ENCODE data around the gene AIFM2.
"Not testable (repeated sequence)": the region's sequence is repeated elsewhere in the genome, so short reads cannot be mapped to it uniquely, and the experiment has no call there.

AIFM2 gene

DNA sequence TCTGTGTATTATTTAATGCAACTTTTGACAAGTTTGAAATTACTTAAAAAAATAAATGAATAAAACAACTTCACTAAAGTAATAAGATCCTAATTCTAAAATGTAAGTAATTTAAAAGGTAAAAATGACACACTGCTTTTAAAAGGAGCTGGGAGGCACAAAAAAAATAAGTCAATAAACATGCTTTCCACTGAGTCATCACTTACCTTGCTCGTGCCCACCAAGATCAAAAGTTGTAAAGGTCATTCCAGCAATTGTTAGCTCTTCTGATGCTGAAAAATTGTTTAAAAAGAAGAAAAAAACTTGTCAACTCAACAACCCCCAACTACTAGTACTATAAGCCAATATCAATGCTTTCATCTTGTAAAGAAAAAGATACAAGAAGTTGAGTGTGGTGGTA, 28.2 kb upstream of the AIFM2 start:
- H3K4me1 Mint-ChIP-seq: peaks cover 38% of the 10 kb centered on the region
- H3K27ac Mint-ChIP-seq: no peak overlapping the region
- no peak overlapping the region for H3K4me3 Mint-ChIP-seq
- no peaks in the 10 kb centered on the region for H3K27me3 Mint-ChIP-seq
- no peaks in the 10 kb centered on the region for H3K9me3 Mint-ChIP-seq
- no peak for ATAC-seq
- H3K36me3 Mint-ChIP-seq: peaks cover 40% of the 10 kb centered on the region

DNA sequence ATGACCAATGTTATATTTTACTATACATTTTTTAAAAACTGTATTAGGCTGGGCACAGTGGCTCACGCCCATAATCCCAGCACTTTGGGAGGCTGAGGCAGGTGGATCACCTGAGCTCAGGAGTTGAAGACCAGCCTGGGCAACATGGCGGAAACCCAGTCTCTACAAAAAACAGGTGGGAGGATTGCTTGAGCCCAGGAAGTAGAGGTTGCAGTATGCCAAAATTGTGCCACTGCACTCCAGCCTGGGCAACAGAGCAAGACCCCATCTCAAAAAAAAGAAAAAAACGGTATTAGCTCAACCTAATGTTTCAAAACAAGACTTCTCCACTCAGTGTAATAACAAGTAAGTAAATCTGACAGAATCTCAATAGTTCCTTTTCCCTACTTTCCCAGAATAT, 26.7 kb upstream of the AIFM2 start:
- ATAC-seq, H3K9me3 Mint-ChIP-seq, H3K4me3 Mint-ChIP-seq, H3K27ac Mint-ChIP-seq, H3K27me3 Mint-ChIP-seq: not testable (repeated sequence)
- Mint-ChIP-seq H3K4me1 (peaks cover 31% of the 10 kb centered on the region), H3K36me3 (peaks cover 47% of the 10 kb centered on the region)

DNA sequence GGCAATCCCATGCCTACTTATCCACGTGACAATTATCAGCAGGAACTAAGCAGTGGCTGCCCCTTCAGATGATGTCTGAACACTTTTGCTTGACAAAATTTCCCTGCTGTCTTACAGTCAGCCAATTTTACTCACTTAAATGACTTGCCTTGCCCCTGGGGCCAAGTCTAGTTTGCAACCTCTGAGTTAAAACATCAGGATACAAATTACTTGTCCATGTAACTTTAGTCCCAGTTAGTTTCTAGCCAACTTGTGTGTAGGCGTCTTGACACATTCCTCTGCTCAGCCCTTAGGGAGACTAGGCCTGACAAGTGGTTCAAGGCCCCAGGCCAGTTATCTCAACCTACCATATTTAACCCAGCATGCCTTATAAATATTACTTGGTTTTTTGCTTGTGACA, 25.5 kb upstream of the AIFM2 start:
- Mint-ChIP-seq H3K27me3 (no peaks in the 10 kb centered on the region), H3K4me3 (no peak overlapping the region), H3K9me3 (no peaks in the 10 kb centered on the region), H3K27ac (no peak overlapping the region), H3K4me1 (peaks cover 18% of the 10 kb centered on the region), H3K36me3 (peaks cover 51% of the 10 kb centered on the region)
- no peak for ATAC-seq

DNA sequence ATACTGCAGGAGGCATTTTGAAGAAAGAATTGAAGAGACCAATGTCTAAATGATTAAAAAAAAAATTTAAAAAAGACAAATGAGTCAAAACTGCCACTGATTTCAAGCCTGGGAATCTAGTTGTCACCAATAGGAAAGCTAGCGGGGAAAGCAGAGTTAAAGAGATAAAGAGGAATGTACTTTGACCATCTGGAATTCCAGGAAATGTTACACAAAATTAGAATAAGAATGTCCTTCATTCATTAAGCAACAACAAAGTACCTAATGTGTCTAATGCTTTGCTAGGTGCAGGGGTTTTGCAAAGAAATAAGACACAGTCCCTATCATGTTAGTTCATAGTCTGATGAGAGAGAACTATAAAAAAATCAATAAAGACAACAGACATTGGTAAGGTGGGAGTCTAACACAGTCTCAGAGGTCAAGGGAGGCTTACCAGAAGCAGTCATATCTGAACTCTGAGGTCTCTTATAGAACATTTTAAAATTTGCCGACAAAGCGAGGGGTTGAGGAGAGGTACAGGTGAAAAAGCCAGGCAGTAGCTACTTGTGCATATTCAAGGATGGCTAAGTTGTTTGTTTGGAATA, 22.7 kb upstream of the AIFM2 start:
- ATAC-seq: no peak
- H3K36me3 Mint-ChIP-seq: peaks cover 68% of the 10 kb centered on the region
- no peaks in the 10 kb centered on the region for H3K9me3 Mint-ChIP-seq
- H3K27ac Mint-ChIP-seq: no peak overlapping the region
- H3K4me3 Mint-ChIP-seq: no peak overlapping the region
- no peaks in the 10 kb centered on the region for H3K27me3 Mint-ChIP-seq
- no peaks in the 10 kb centered on the region for H3K4me1 Mint-ChIP-seq

DNA sequence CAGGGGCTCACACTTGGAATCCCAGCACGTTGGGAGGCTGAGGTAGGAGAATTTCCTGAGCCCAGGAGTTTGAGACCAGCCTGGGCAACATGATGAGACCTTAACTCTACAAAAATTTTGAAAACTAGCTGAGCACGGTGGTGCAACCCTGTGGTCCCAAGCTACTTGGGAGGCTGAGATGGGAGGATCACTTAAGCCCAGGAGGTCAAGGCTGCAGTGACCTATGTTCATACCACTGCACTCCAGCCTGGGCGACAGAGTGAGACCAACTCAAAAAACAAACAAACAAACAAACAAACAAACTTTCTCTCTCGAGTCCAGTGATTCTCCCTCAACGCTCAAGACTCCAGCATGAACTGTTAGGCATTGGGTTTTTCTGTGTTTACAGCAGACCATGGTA, 15.9 kb upstream of the AIFM2 start:
- H3K4me1 Mint-ChIP-seq: peaks cover 23% of the 10 kb centered on the region
- no peak overlapping the region for H3K27ac Mint-ChIP-seq
- H3K9me3 Mint-ChIP-seq: no peaks in the 10 kb centered on the region
- ATAC-seq: no peak
- peaks cover 38% of the 10 kb centered on the region for H3K36me3 Mint-ChIP-seq
- H3K4me3 Mint-ChIP-seq: no peak overlapping the region
- H3K27me3 Mint-ChIP-seq: no peaks in the 10 kb centered on the region

DNA sequence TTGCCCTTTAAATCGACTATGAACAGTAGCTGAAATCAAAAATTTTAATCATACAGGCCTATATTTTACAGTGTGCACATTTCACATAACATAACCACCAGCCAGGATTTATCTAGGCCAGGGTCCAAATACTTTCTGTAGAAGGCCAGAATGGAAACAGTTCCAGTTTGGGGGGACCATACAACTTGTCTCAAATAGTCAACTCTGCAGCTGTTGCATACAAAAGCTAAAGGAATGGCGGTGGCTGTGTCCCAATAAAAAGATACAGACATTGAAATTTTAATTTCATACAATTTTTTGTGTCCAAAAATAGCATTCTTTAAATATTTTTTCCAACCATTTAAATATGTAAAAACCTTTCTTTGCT, 14.6 kb upstream of the AIFM2 start:
- H3K36me3 Mint-ChIP-seq: peaks cover 25% of the 10 kb centered on the region
- peaks cover 32% of the 10 kb centered on the region for H3K4me1 Mint-ChIP-seq
- peak overlapping the region; percentile 94 for H3K4me3 Mint-ChIP-seq
- ATAC-seq: no peak
- H3K27me3 Mint-ChIP-seq: no peaks in the 10 kb centered on the region
- H3K27ac Mint-ChIP-seq: peak overlapping the region; percentile 93
- H3K9me3 Mint-ChIP-seq: no peaks in the 10 kb centered on the region

DNA sequence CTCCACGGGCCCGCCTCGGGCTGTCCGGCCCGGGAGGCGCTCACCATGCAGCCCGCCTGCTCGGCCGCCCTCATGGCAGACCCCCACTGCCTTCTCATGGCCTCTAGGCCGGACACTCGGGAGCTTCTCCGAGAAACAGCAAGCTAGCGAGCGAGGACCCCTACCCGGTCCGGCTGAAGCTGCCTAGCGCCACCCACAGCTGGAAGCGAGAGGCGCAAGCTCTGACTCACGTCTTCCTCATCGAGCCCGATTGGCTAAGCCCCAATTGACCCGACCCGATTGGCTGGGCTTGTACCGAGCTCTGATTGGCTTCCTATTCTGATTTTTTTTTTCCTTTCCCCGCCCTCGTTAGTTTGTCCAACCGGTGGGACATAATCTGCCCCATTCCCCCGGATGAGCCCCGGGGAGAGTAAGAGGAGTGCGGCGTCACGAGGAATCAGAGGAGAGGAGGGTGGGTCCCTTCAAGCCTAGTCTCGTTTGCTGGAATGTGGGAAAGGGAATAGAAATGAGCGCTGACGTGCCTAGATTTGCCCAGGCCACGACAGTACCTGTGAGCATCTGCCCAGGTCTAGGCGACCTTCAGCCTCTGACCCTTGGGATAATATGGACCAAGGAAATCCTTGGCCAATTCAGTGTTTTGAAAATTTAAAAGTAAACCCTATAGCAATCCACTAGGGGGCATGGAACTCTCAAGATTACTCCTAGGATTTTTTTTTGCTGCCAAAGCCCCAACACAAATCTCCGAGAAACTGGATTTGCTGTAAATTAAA, 14.0 kb upstream of the AIFM2 start, which contains the start of gene TYSND1:
Gene TYSND1 (minus strand): TSS at position 212 of the 770 bp plus-strand sequence. CDS start 114 bp downstream, at position 98.
- Mint-ChIP-seq H3K9me3 (no peaks in the 10 kb centered on the region), H3K4me3 (peak within 1 kb of the TSS; percentile 94), H3K27ac (peak within 1 kb of the TSS; percentile 93), H3K36me3 (peaks cover 20% of the 10 kb centered on the region), H3K27me3 (no peaks in the 10 kb centered on the region), H3K4me1 (peaks cover 32% of the 10 kb centered on the region)
- ATAC-seq: peak; percentile 95

DNA sequence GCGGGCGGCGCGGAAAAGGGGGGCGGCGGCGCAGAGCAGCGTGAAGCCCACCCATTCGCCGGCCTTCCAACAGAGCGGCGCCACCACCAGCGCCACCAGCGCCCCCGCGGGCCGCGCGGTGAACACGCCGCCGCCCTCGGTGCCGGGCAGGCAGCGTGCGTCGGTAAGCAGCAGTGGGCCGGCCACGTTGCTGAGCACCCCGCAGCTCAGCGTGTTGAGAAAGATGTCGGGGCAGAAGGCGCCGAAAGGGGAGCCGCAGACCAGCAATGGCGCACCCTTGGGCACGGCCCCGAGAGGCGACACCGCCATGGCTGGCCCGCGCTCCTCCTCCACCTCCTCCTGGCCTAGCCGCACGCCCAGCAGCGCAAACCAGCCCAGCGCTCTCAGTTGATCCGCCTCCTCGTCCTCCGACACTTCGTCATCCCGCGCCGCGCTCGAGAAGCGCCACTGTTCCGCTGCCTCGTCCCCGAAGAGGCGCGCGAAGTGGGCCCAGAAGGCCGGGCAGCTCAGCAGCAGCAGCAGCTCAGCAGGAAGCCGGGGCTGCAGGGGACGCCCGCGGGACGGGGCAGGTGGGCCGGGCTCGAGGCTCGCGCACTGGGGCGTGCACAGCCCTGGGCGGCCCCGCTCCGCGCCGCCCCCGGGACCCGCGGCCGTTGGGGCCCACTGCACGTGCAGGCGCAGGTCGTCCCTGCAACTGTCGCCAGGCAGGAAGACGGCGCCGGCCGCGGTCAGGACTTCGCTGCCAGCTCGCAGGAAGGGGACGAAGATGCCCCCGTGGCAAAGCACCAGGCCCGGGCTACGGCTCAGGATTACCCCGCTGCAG, 13.3 kb upstream of the AIFM2 start:
- Mint-ChIP-seq H3K4me3 (peak overlapping the region; percentile 94), H3K36me3 (peaks cover 19% of the 10 kb centered on the region), H3K9me3 (no peaks in the 10 kb centered on the region)

DNA sequence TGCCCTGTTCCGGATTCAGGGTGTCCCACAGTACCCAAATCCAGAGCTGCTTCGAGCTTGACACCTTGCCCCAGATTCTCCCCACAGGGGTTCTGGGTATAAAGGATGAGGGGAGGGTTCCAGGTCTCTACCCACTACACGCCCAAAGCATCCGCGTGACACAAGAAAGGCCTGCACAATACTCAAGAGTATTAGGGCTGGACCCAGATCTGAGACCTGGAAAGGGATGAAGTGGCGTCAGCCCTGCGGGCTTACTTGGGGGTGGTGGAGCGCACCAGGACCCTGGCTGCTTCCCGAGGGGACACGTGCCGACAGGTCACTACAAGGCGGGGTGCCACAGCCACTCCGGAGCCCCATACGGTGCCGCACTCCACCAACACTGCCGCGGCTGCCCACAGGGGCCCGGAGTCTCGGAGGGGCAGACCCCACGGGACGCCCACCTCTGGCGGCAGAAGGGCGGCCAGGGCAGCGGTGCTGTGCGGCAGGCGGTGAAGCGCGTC, 12.6 kb upstream of the AIFM2 start:
- Mint-ChIP-seq H3K36me3 (peaks cover 17% of the 10 kb centered on the region), H3K4me3 (peak overlapping the region; percentile 94), H3K4me1 (peaks cover 32% of the 10 kb centered on the region), H3K9me3 (no peaks in the 10 kb centered on the region), H3K27ac (peak overlapping the region; percentile 93), H3K27me3 (no peaks in the 10 kb centered on the region)
- peak; percentile 9 for ATAC-seq

More for the DNA sequence above, 13.3 kb upstream of the AIFM2 start:
- H3K4me1 Mint-ChIP-seq: peaks cover 32% of the 10 kb centered on the region
- peak; percentile 84 for ATAC-seq
- peak overlapping the region; percentile 93 for H3K27ac Mint-ChIP-seq
- H3K27me3 Mint-ChIP-seq: no peaks in the 10 kb centered on the region

DNA sequence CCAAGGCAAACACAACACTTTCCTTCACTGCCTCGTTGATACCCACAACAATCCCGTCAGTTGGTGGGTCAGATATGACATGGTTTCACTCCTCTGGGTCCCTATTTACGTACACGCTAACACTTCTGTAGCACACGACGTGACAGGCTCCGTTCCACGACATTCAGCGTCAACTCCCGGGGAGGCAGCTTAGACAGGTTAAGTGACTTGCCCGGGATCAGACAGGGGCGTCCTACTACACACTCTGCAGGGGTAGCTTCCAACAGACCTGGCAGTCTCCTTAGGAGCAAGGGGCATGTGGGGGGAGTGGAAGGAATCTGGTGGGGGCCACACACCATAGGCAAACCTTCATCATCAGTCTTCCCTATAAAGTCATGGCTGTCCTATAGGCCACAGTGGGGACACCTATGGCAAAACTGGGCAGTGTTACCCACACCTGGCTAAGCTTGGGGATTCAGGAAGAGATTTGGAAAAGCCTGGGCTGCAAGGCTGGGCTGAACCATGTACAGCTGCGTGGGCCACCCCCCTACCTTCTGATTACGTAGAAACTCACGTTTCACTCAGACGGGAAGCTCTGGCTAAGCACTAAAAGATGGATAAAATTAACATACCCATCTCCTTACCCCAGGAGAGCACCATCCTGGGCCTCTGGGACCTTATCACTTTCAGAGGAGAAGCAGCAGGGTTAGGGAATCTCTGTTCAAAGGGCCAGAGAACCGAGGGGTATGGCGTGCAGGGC, 11.9 kb upstream of the AIFM2 start:
- H3K27ac Mint-ChIP-seq: peak overlapping the region; percentile 93

DNA sequence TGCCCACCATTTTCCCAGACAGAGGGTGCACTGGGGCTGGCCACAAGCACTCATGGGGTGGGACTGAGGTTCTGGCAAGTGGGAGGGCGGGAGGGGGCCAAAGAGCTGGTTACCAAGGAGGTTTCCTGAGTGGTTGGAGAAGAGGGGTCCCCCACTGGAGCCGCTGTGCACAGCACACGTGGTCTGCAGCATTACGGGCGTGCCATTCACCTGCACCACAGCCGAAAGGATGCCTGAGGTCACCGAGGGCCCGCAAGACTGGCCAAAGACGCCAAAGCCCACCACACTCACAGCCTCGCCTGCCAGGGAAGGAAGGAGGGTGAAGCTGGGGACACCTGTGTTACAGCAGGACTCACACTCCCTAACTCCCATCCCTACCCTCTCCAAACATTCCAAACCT, 9.9 kb upstream of the AIFM2 start:
- no peak for ATAC-seq
- Mint-ChIP-seq H3K27me3 (no peaks in the 10 kb centered on the region), H3K9me3 (no peaks in the 10 kb centered on the region), H3K27ac (no peak overlapping the region), H3K4me1 (peaks cover 32% of the 10 kb centered on the region), H3K4me3 (no peak overlapping the region), H3K36me3 (peaks cover 18% of the 10 kb centered on the region)

More for the DNA sequence above, 11.9 kb upstream of the AIFM2 start:
- no peaks in the 10 kb centered on the region for H3K9me3 Mint-ChIP-seq
- peaks cover 17% of the 10 kb centered on the region for H3K36me3 Mint-ChIP-seq
- H3K27me3 Mint-ChIP-seq: no peaks in the 10 kb centered on the region
- H3K4me3 Mint-ChIP-seq: peak overlapping the region; percentile 94
- peaks cover 32% of the 10 kb centered on the region for H3K4me1 Mint-ChIP-seq
- no peak for ATAC-seq

DNA sequence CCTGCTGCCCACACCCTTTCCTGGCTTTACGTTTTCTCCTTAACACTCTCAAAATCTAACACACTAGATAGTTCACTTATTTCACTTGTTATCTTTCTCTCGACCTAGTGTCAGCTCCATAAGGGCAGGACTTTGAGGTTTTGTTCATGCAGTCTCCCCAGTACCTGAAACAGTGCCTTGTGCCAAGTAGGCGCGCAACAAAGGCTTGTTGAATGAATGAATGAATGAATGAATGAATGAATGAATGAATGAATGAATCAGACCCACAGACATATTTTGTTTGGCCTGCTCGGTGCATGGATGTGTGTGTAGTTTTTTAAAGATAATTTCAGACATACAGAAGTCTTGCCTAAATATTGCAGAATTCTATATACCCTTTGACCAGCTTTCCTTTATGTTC, 7.7 kb upstream of the AIFM2 start:
- H3K27ac Mint-ChIP-seq: no peak overlapping the region
- H3K4me1 Mint-ChIP-seq: peaks cover 26% of the 10 kb centered on the region
- no peak overlapping the region for H3K4me3 Mint-ChIP-seq
- H3K27me3 Mint-ChIP-seq: no peaks in the 10 kb centered on the region
- H3K9me3 Mint-ChIP-seq: no peaks in the 10 kb centered on the region
- ATAC-seq: no peak
- peaks cover 29% of the 10 kb centered on the region for H3K36me3 Mint-ChIP-seq

DNA sequence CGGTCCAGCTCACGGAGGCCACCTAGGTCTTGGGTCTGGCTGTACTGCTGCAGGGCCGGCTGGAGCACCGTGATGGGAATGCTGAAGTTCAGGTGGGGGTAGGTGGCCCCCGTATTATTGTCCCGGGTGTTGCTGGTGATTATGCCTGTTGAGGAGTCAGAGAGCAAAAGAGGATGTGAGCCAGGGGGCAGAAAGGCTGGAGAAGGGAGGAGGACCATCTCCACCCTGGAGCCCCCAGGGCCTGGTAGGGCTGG, 7.3 kb upstream of the AIFM2 start:
- Mint-ChIP-seq H3K9me3 (no peaks in the 10 kb centered on the region), H3K36me3 (peaks cover 29% of the 10 kb centered on the region), H3K4me1 (peaks cover 22% of the 10 kb centered on the region), H3K27ac (no peak overlapping the region), H3K4me3 (no peak overlapping the region), H3K27me3 (no peaks in the 10 kb centered on the region)
- ATAC-seq: no peak

DNA sequence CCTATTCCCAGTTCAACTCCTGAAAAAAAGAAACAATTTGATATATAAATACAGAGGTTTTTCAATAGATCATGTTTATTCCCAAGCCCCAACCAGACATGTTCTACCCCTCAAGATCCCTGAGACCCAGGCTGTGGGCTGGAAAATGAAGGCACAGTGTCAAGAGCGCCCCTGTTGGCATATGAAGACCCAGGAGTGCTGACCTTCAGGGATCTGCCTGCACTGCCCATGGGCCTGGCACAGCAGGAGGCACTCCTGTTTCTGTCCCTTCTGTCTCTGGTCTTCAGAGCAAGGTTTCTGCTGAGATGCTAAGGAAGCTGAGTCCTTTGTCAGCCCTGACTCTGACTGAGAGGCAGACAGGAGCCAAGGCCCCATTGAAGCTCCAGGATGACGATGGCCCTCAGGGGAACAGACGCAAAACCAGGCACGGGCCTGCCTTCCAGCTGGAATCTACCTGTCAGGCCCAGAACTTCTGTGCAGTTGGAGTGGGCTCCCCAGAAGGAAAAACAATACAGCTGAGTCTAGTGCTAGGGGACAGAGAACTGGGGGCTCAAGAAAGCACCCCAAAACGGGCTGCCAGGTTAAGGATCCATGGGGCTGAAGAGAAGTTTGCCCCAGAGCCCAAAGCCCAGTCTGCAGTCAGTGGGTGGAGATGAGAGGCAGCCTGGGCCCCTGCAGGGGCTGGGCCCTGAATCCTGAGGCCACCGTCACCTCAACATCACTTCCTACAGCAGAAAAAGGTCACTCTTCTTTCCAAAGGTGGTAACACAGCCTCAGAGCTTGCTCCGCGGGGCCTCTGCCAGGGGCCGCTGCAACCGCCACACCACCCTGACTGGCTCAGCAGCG, 6.7 kb upstream of the AIFM2 start:
- peaks cover 16% of the 10 kb centered on the region for H3K4me1 Mint-ChIP-seq
- ATAC-seq: no peak
- no peaks in the 10 kb centered on the region for H3K27me3 Mint-ChIP-seq
- H3K27ac Mint-ChIP-seq: no peak overlapping the region
- H3K36me3 Mint-ChIP-seq: peaks cover 29% of the 10 kb centered on the region
- H3K4me3 Mint-ChIP-seq: no peak overlapping the region
- H3K9me3 Mint-ChIP-seq: no peaks in the 10 kb centered on the region
